HG02943 (cell line): ENCODE results near the gene NID1.
"Not testable (repeated sequence)": the region's sequence is repeated elsewhere in the genome, so short reads cannot be mapped to it uniquely, and the experiment has no call there.

Experiments
- ATAC-seq: cut with Tn5 transposase; IDR thresholded peaks from one replicate; pipeline ENCODE4 v1.9.1; 2021; ENCODE audit warnings: mild to moderate bottlenecking, low read depth, moderate library complexity; ENCODE audit not compliant: unreplicated experiment

NID1 gene

GRCh38 chr1:236064674-236065508, at the start of gene NID1:
TSS of gene NID1 (minus strand) at chr1:236065090. CDS start at chr1:236065079, 11 bp downstream.
- no peak for ATAC-seq

- ATAC-seq = no peak
Measured at GRCh38 chr1:236114076-236114747, 49.3 kb upstream of the NID1 start.

GRCh38 chr1:236113324-236114032, 48.6 kb upstream of the NID1 start:
- no peak for ATAC-seq

- ATAC-seq = no peak
Measured at GRCh38 chr1:236112332-236112627, 47.4 kb upstream of the NID1 start.

- ATAC-seq = no peak
Measured at GRCh38 chr1:236111527-236112331, 46.8 kb upstream of the NID1 start.

GRCh38 chr1:236110137-236110536, 45.2 kb upstream of the NID1 start:
- no peak for ATAC-seq

- no peak for ATAC-seq
Measured at GRCh38 chr1:236108027-236108648, 43.2 kb upstream of the NID1 start.

GRCh38 chr1:236107121-236107907, 42.4 kb upstream of the NID1 start:
- ATAC-seq = no peak

GRCh38 chr1:236103646-236104218, 38.8 kb upstream of the NID1 start:
- ATAC-seq = no peak

- ATAC-seq = no peak
Measured at GRCh38 chr1:236103059-236103458, 38.2 kb upstream of the NID1 start.

- ATAC-seq = no peak
Measured at GRCh38 chr1:236102611-236103010, 37.7 kb upstream of the NID1 start.

- no peak for ATAC-seq
Measured at GRCh38 chr1:236101233-236102200, 36.6 kb upstream of the NID1 start.

- ATAC-seq = no peak
Measured at GRCh38 chr1:236100799-236101198, 35.9 kb upstream of the NID1 start.

GRCh38 chr1:236099355-236099974, 34.6 kb upstream of the NID1 start:
- no peak for ATAC-seq

GRCh38 chr1:236098267-236098666, 33.4 kb upstream of the NID1 start:
- ATAC-seq = no peak

GRCh38 chr1:236096660-236097482, 32.0 kb upstream of the NID1 start:
- not testable (repeated sequence) for ATAC-seq
